ENCODE data around the gene MBD6.

MBD6 gene

GRCh38 chr12:57539134-57539768 is 16.6 kb downstream of the MBD6 start:
- H3K4me3 ChIP-seq (ENCODE audit: low read depth, low read length) = no peak overlapping the region
- POLR2A ChIA-PET = interaction anchor here (1.0 to 1.9 kb wide), 2 partner anchors 8 to 10 kb away, joined by 3 to 14 read pairs; no protein-coding TSS in a partner anchor
- CTCF ChIA-PET = interaction anchor here (0.9 to 2.3 kb wide), 5 partner anchors 9 to 94 kb away, joined by 3 to 11 read pairs (median 5); partner anchors contain the start of gene B4GALNT1
- DNase-seq (ENCODE audit: low read depth, low spot score) = no peak
- no peak for TF ChIP-seq CTCF (IDR thresholded peaks at IDR 0.05; ENCODE audit: insufficient read depth, low read length, missing control alignments)

GRCh38 chr12:57541001-57541400 is 18.4 kb downstream of the MBD6 start:
- ChIA-PET CTCF (interaction anchor here (0.7 to 1.7 kb wide), 3 partner anchors 16 to 82 kb away, joined by 3 to 6 read pairs (median 3); partner anchors contain the start of gene ARHGEF25), POLR2A (interaction anchor here (0.6 kb wide), 1 partner anchor 21 kb away, joined by 3 read pairs; no protein-coding TSS in a partner anchor)
- no peak for DNase-seq (ENCODE audit: low read depth, low spot score)
- TF ChIP-seq CTCF (IDR thresholded peaks at IDR 0.05; ENCODE audit: insufficient read depth, low read length, missing control alignments) = no peak
- no peak overlapping the region for H3K4me3 ChIP-seq (ENCODE audit: low read depth, low read length)

- TF ChIP-seq CTCF (IDR thresholded peaks at IDR 0.05; ENCODE audit: insufficient read depth, low read length, missing control alignments) = no peak
- no peak for DNase-seq (ENCODE audit: low read depth, low spot score)
- H3K4me3 ChIP-seq (ENCODE audit: low read depth, low read length) = no peak overlapping the region
- ChIA-PET POLR2A (no interaction called here), CTCF (interaction anchor here (1.1 to 1.7 kb wide), 2 partner anchors 35 to 70 kb away, joined by 3 read pairs; partner anchors contain the start of gene ARHGEF25)
Observed at GRCh38 chr12:57541717-57542116, 19.1 kb downstream of the MBD6 start.

- no peak overlapping the region for H3K4me3 ChIP-seq (ENCODE audit: low read depth, low read length)
- TF ChIP-seq CTCF (IDR thresholded peaks at IDR 0.05; ENCODE audit: insufficient read depth, low read length, missing control alignments) = no peak
- CTCF ChIA-PET = interaction anchor here (1.5 to 2.1 kb wide), 3 partner anchors 8 to 40 kb away, joined by 5 to 7 read pairs (median 5); no protein-coding TSS in a partner anchor
- POLR2A ChIA-PET = interaction anchor here (1.0 to 1.1 kb wide), 2 partner anchors 18 to 23 kb away, joined by 3 to 5 read pairs; partner anchors contain the start of gene DDIT3
- no peak for DNase-seq (ENCODE audit: low read depth, low spot score)
Observed at GRCh38 chr12:57543581-57543980, 21.0 kb downstream of the MBD6 start.

- ChIA-PET CTCF (interaction anchor here (0.7 to 2.0 kb wide), 6 partner anchors 11 to 1728 kb away, joined by 3 to 11 read pairs (median 4); no protein-coding TSS in a partner anchor), POLR2A (interaction anchor here (0.7 to 2.2 kb wide), 3 partner anchors 15 to 82 kb away, joined by 3 to 12 read pairs (median 8); partner anchors contain the start of gene DDIT3)
- TF ChIP-seq CTCF (IDR thresholded peaks at IDR 0.05; ENCODE audit: insufficient read depth, low read length, missing control alignments) = no peak
- DNase-seq (ENCODE audit: low read depth, low spot score) = no peak
- H3K4me3 ChIP-seq (ENCODE audit: low read depth, low read length) = peak overlapping the region; percentile 89
Observed at GRCh38 chr12:57545809-57546437, 23.3 kb downstream of the MBD6 start.

Data from AG04449 (cell line).